H9 (cell line): ENCODE results near the gene GOT1. TPM values are rescaled to one million over a fixed set of nuclear protein-coding genes. Genes with fewer than 3 reads are reported as not detected.
A peak's percentile ranks its signal among the peaks of the same experiment; 100 is the strongest.

ENCODE experiments used
- DNase-seq: peaks from one replicate; pipeline ENCODE4 v3.0.0-alpha.2; 2017
- H2AFZ ChIP-seq: one replicate; pipeline ENCODE4 v1.6.1; 2013; ENCODE audit warnings: mild to moderate bottlenecking, low read length, control low read depth, moderate library complexity
- H2AK5ac ChIP-seq: 2 replicates; pipeline ENCODE4 v1.6.1; 2013; ENCODE audit warnings: low read length, control low read depth, mixed read lengths; ENCODE audit not compliant: insufficient read length
- H2BK120ac ChIP-seq: one replicate; pipeline ENCODE4 v1.6.1; 2013; ENCODE audit warnings: low read depth, mild to moderate bottlenecking, low read length, control low read depth, inconsistent platforms; ENCODE audit not compliant: poor library complexity, severe bottlenecking
- H2BK12ac ChIP-seq: 2 replicates; pipeline ENCODE4 v1.6.1; 2013; ENCODE audit warnings: low read length, control low read depth, mixed read lengths, low read depth; ENCODE audit not compliant: insufficient read length
- H2BK15ac ChIP-seq: 2 replicates; pipeline ENCODE4 v1.6.1; 2013; ENCODE audit warnings: low read depth, low read length, control low read depth
- H2BK20ac ChIP-seq: one replicate; pipeline ENCODE4 v1.6.1; 2013; ENCODE audit warnings: low read depth, mild to moderate bottlenecking, low read length, control low read depth, inconsistent platforms; ENCODE audit not compliant: poor library complexity, severe bottlenecking
- H2BK5ac ChIP-seq: 2 replicates; pipeline ENCODE4 v1.6.1; 2013; ENCODE audit warnings: low read length, control low read depth, mixed read lengths; ENCODE audit not compliant: insufficient read length
- H3K14ac ChIP-seq: 2 replicates; pipeline ENCODE4 v1.6.1; 2013; ENCODE audit warnings: low read length, control low read depth; ENCODE audit not compliant: insufficient read depth
- H3K18ac ChIP-seq: 2 replicates; pipeline ENCODE4 v1.6.1; 2013; ENCODE audit warnings: low read depth, mild to moderate bottlenecking, mixed read lengths, low read length, control low read depth; ENCODE audit not compliant: insufficient read length
- H3K23ac ChIP-seq: 2 replicates; pipeline ENCODE4 v1.6.1; 2013; ENCODE audit warnings: low read length, control low read depth, mixed read lengths, low read depth; ENCODE audit not compliant: insufficient read length
- H3K23me2 ChIP-seq: 2 replicates; pipeline ENCODE4 v1.6.1; 2013; ENCODE audit warnings: low read depth, mild to moderate bottlenecking, mixed read lengths, low read length, control low read depth; ENCODE audit not compliant: insufficient read length, poor library complexity, severe bottlenecking
- H3K27ac ChIP-seq: 2 replicates; pipeline ENCODE4 v1.5.1; 2013; ENCODE audit warnings: low read length, control low read depth, mixed read lengths, low read depth; ENCODE audit not compliant: insufficient read length
- H3K27me3 ChIP-seq: 2 replicates; pipeline ENCODE4 v1.6.1; 2013; ENCODE audit warnings: low read length, control low read depth, inconsistent platforms; ENCODE audit not compliant: insufficient read depth
- H3K4ac ChIP-seq: 2 replicates; pipeline ENCODE4 v1.6.1; 2013; ENCODE audit warnings: low read depth, mild to moderate bottlenecking, control low read depth, inconsistent platforms, low read length, moderate library complexity
- H3K4me1 ChIP-seq: 2 replicates; pipeline ENCODE4 v1.6.1; 2013; ENCODE audit warnings: low read length, control low read depth, inconsistent platforms; ENCODE audit not compliant: insufficient read depth
- H3K4me2 ChIP-seq: 2 replicates; pipeline ENCODE4 v1.6.1; 2013; ENCODE audit warnings: low read length, control low read depth, mixed read lengths; ENCODE audit not compliant: insufficient read length, insufficient read depth
- H3K56ac ChIP-seq: 2 replicates; pipeline ENCODE4 v1.6.1; 2013; ENCODE audit warnings: low read depth, mild to moderate bottlenecking, mixed read lengths, low read length, control low read depth; ENCODE audit not compliant: insufficient read length
- H3K79me1 ChIP-seq: 2 replicates; pipeline ENCODE4 v1.6.1; 2013; ENCODE audit warnings: low read depth, mild to moderate bottlenecking, moderate library complexity, low read length, control low read depth, inconsistent platforms; ENCODE audit not compliant: insufficient read depth, poor library complexity, severe bottlenecking
- H3K79me2 ChIP-seq: 2 replicates; pipeline ENCODE4 v1.6.1; 2013; ENCODE audit warnings: low read length, control low read depth, inconsistent platforms; ENCODE audit not compliant: insufficient read depth
- H3K9ac ChIP-seq: 2 replicates; pipeline ENCODE4 v1.6.1; 2013; ENCODE audit warnings: low read length, control low read depth, mixed read lengths; ENCODE audit not compliant: insufficient read length; ENCODE audit errors: extremely low read depth
- H3K9me3 ChIP-seq: one replicate; pipeline ENCODE4 v1.6.1; 2013; ENCODE audit warnings: low read depth, low read length, inconsistent platforms; ENCODE audit not compliant: control insufficient read depth
- H3T11ph ChIP-seq: one replicate; pipeline ENCODE4 v1.6.1; 2013; ENCODE audit warnings: mild to moderate bottlenecking, low read length, control low read depth, inconsistent platforms
- H4K20me1 ChIP-seq: one replicate; pipeline ENCODE4 v1.6.1; 2013; ENCODE audit not compliant: control insufficient read depth, insufficient read length, insufficient read depth
- H4K5ac ChIP-seq: 2 replicates; pipeline ENCODE4 v1.6.1; 2013; ENCODE audit warnings: low read depth, mild to moderate bottlenecking, mixed read lengths, low read length, control low read depth; ENCODE audit not compliant: insufficient read length
- H4K8ac ChIP-seq: replicated peaks from 2 replicates; pipeline ENCODE4 v1.6.1; 2013; ENCODE audit warnings: low read length, control low read depth, mixed read lengths, low read depth; ENCODE audit not compliant: insufficient read length
- H4K91ac ChIP-seq: 2 replicates; pipeline ENCODE4 v1.6.1; 2013; ENCODE audit warnings: low read depth, mild to moderate bottlenecking, moderate library complexity, mixed read lengths, low read length, control low read depth; ENCODE audit not compliant: insufficient read length
- H3K27ac Mint-ChIP-seq, 3 experiments: 2 replicates in 2 of 3; 3 replicates in 1 of 3; pipeline ENCODE4 v1.8.0; 2020 to 2021; ENCODE audit warnings: mixed read lengths in 3 of 3, mild to moderate bottlenecking in 1 of 3, moderate library complexity in 1 of 3
- H3K27me3 Mint-ChIP-seq: 2 replicates; pipeline ENCODE4 v1.8.0; 2021; ENCODE audit warnings: low read depth, mild to moderate bottlenecking, moderate library complexity, mixed read lengths
- H3K36me3 Mint-ChIP-seq, 3 experiments: 2 replicates in 2 of 3; 3 replicates in 1 of 3; pipeline ENCODE4 v1.8.0; 2020 to 2021; ENCODE audit warnings: low read depth in 3 of 3, mixed read lengths in 3 of 3; ENCODE audit not compliant: insufficient read depth in 1 of 3
- H3K4me1 Mint-ChIP-seq, 2 experiments: 2 replicates each; pipeline ENCODE4 v1.8.0; 2020; ENCODE audit warnings: mixed read lengths in 2 of 2
- H3K4me3 Mint-ChIP-seq, 2 experiments: 2 replicates in 1 of 2; 3 replicates in 1 of 2; pipeline ENCODE4 v1.8.0; 2020 to 2021; ENCODE audit warnings: mild to moderate bottlenecking in 2 of 2, mixed read lengths in 2 of 2, moderate library complexity in 1 of 2
- H3K9me3 Mint-ChIP-seq, 2 experiments: 2 replicates in 1 of 2; 3 replicates in 1 of 2; pipeline ENCODE4 v1.8.0; 2020; ENCODE audit warnings: mild to moderate bottlenecking in 2 of 2, mixed read lengths in 2 of 2, moderate library complexity in 1 of 2
- CTCF ChIP-seq: fragments of 200-600 bp; sonication (generic); conservative IDR thresholded peaks from 3 replicates; pipeline ENCODE4 v1.8.0; 2021; ENCODE audit warnings: antibody characterized with exemption, mild to moderate bottlenecking
- total RNA-seq: library from RNA; stranded (reverse); gene quantifications from 2 replicates; pipeline ENCODE4 v1.2.1, GENCODE V29; 2021

GOT1 gene
- total RNA-seq, 1 experiment from 2014 or later = 43.3 TPM

GRCh38 chr10:99418910-99419624 is 11.4 kb downstream of the GOT1 start:
- H2BK5ac ChIP-seq = no peak overlapping the region
- no peak overlapping the region for H3K9ac ChIP-seq
- no peaks in the 10 kb centered on the region for H3K27me3 ChIP-seq
- H3K79me2 ChIP-seq = no peaks in the 10 kb centered on the region; the same call in 1 of the 2 replicates
- no peak overlapping the region for H2AFZ ChIP-seq
- no peak overlapping the region for H3K56ac ChIP-seq
- H3K4ac ChIP-seq = no peak overlapping the region
- no peak overlapping the region for H2AK5ac ChIP-seq
- no peaks in the 10 kb centered on the region for H3K9me3 ChIP-seq
- H4K5ac ChIP-seq = no peak overlapping the region
- H2BK120ac ChIP-seq = no peak overlapping the region
- no peak overlapping the region for H4K8ac ChIP-seq
- H3K4me1 Mint-ChIP-seq = no peaks in the 10 kb centered on the region; a peak in 1 of 4 replicates
- no peak for TF ChIP-seq CTCF
- H3K4me3 Mint-ChIP-seq = no peak overlapping the region
- H2BK20ac ChIP-seq = no peak overlapping the region
- H3K27me3 Mint-ChIP-seq = no peaks in the 10 kb centered on the region
- no peak overlapping the region for H3K14ac ChIP-seq
- H3K23me2 ChIP-seq = no peaks in the 10 kb centered on the region
- peaks cover 28 to 31% (median 29%) of the 10 kb centered on the region in 3 experiments for H3K36me3 Mint-ChIP-seq
- H3K18ac ChIP-seq = no peak overlapping the region
- H2BK12ac ChIP-seq = no peak overlapping the region
- no peaks in the 10 kb centered on the region for H3K4me1 ChIP-seq
- H4K91ac ChIP-seq = no peak overlapping the region
- H3K27ac ChIP-seq = no peak overlapping the region
- 0 out of 5 replicates have a peak, but pooled peaks cover 0 to 2% of the 10 kb centered on the region in 2 experiments for H3K9me3 Mint-ChIP-seq
- no peak overlapping the region for H3K4me2 ChIP-seq
- H3K79me1 ChIP-seq = peaks cover 2% of the 10 kb centered on the region
- H4K20me1 ChIP-seq = no peaks in the 10 kb centered on the region
- no peak overlapping the region for H3K23ac ChIP-seq
- peak overlapping the region in 1 of 3 experiments; percentile 49; a peak in 1 of 7 replicates for H3K27ac Mint-ChIP-seq
- DNase-seq = no peak
- H2BK15ac ChIP-seq = no peak overlapping the region
- no peak overlapping the region for H3T11ph ChIP-seq
